HCEC 1CT (cell line): ENCODE data around the gene TIMP3.

Experiments used
- DNase-seq: peaks from one replicate; pipeline ENCODE4 v3.0.0-alpha.2; 2017

TIMP3 gene

GRCh38 chr22:32830957-32831356, 29.5 kb downstream of the TIMP3 start:
- no peak for DNase-seq

- DNase-seq, result no peak
Observed at GRCh38 chr22:32831584-32831983, 30.1 kb downstream of the TIMP3 start.

- DNase-seq, result no peak
Observed at GRCh38 chr22:32832174-32832573, 30.7 kb downstream of the TIMP3 start.

GRCh38 chr22:32836280-32837123, 35.0 kb downstream of the TIMP3 start:
- DNase-seq, result no peak

GRCh38 chr22:32837142-32837541, 35.6 kb downstream of the TIMP3 start:
- DNase-seq, result no peak

- DNase-seq, result no peak
Observed at GRCh38 chr22:32837803-32838202, 36.3 kb downstream of the TIMP3 start.

GRCh38 chr22:32839831-32840584, 38.5 kb downstream of the TIMP3 start:
- no peak for DNase-seq

GRCh38 chr22:32841175-32841574, 39.7 kb downstream of the TIMP3 start:
- DNase-seq, result no peak

GRCh38 chr22:32842486-32842885, 41.0 kb downstream of the TIMP3 start:
- DNase-seq, result no peak

- no peak for DNase-seq
Observed at GRCh38 chr22:32843300-32843699, 41.8 kb downstream of the TIMP3 start.

GRCh38 chr22:32844251-32844650, 42.7 kb downstream of the TIMP3 start:
- no peak for DNase-seq

GRCh38 chr22:32846780-32847491, 45.4 kb downstream of the TIMP3 start:
- no peak for DNase-seq

GRCh38 chr22:32848226-32848625, 46.7 kb downstream of the TIMP3 start:
- no peak for DNase-seq

GRCh38 chr22:32849501-32849900, 48.0 kb downstream of the TIMP3 start:
- no peak for DNase-seq

- no peak for DNase-seq
Observed at GRCh38 chr22:32850157-32850556, 48.7 kb downstream of the TIMP3 start.

- DNase-seq, result no peak
Observed at GRCh38 chr22:32850591-32851517, 49.3 kb downstream of the TIMP3 start.

GRCh38 chr22:32852395-32853251, 51.1 kb downstream of the TIMP3 start:
- no peak for DNase-seq

GRCh38 chr22:32853662-32854061, 52.2 kb downstream of the TIMP3 start:
- DNase-seq, result no peak

- no peak for DNase-seq
Observed at GRCh38 chr22:32854351-32854804, 52.9 kb downstream of the TIMP3 start.

- DNase-seq, result no peak
Observed at GRCh38 chr22:32855045-32855756, 53.7 kb downstream of the TIMP3 start.
